ENCODE measurements around the gene PRSS48.
"Not testable (repeated sequence)": the region's sequence is repeated elsewhere in the genome, so short reads cannot be mapped to it uniquely, and the experiment has no call there.

The PRSS48 gene

DNA sequence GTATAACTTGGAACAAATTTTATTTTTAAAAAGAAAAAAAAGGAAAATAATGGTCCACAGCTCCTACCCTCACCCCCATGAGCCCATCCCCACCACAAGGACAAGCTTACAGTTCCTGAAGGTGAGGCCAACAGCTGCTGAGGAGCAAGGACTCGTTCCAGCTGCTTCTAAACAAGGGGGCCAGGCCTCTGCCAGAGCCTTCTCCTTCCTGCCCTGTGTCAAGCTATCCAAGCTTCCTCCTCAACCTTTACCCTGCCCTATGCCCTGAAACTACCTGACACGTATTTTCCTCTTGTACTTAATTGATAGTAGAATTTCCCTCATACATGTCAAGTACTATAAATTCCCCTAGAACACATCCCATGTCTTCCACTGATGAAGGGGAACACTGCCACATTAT, 39.7 kb downstream of the PRSS48 start:
- DNase-seq (ENCODE audit: low read depth) = no peak
- no peak overlapping the region for H3K4me3 ChIP-seq (ENCODE audit: low read depth, low read length)
- TF ChIP-seq, protein P1, sequence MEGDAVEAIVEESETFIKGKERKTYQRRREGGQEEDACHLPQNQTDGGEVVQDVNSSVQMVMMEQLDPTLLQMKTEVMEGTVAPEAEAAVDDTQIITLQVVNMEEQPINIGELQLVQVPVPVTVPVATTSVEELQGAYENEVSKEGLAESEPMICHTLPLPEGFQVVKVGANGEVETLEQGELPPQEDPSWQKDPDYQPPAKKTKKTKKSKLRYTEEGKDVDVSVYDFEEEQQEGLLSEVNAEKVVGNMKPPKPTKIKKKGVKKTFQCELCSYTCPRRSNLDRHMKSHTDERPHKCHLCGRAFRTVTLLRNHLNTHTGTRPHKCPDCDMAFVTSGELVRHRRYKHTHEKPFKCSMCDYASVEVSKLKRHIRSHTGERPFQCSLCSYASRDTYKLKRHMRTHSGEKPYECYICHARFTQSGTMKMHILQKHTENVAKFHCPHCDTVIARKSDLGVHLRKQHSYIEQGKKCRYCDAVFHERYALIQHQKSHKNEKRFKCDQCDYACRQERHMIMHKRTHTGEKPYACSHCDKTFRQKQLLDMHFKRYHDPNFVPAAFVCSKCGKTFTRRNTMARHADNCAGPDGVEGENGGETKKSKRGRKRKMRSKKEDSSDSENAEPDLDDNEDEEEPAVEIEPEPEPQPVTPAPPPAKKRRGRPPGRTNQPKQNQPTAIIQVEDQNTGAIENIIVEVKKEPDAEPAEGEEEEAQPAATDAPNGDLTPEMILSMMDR (IDR thresholded peaks at IDR 0.05; ENCODE audit: low read depth, low read length, missing control alignments) = no peak

DNA sequence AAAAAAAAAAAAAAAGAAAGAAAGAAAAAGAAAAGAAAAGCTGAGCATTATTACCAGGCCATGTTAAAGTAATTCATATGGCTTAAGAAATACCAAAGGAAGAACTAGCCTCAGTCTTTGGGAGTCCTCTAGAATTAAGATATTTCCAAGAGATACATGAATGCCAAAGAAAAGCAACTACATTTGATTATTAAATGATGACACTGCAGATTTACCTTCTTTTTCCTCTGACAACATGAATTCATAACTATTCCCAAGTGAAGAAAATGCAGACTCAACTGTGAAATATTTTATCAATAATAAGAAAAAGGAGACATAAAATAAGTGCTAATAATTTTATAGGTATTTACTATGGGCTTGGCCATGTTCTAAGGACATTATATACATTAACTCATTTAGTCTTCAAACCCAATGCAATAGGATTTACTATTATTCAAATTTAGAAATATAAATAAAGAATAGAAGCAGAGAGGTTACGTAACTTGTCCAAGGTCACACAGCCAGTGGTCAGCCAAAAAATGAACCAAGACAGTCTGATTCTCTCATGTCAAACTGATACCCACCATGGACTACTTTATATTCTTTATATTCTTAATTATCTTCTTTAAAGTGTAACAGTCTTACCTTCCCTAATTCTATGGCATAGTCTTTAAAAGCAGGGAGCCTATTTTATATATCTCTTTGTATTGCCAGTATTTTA, 41.5 kb downstream of the PRSS48 start:
- DNase-seq (ENCODE audit: low read depth) = no peak
- TF ChIP-seq, protein P1 (IDR thresholded peaks at IDR 0.05; ENCODE audit: low read depth, low read length, missing control alignments) = no peak
- no peak overlapping the region for H3K4me3 ChIP-seq (ENCODE audit: low read depth, low read length)

DNA sequence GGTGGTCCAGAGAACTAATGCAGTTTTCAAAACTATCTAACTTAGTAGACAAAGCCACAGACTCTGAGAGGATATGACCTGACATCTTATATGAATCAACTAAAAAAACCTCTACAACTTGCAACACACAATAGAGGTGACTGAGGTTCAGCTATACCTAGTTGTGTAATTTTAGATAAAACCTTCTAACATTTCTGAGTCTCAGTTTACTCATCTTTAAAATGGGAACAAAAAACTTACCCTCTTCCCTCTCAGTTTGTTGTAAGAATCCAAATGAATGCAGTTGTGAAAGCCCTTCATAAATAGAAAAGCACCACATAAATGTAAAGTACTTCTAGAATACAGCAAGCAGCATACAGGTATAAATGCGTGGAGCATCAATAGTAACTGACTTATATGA, 42.5 kb downstream of the PRSS48 start:
- DNase-seq (ENCODE audit: low read depth) = no peak
- TF ChIP-seq, protein P1 (IDR thresholded peaks at IDR 0.05; ENCODE audit: low read depth, low read length, missing control alignments) = no peak
- H3K4me3 ChIP-seq (ENCODE audit: low read depth, low read length) = no peak overlapping the region

DNA sequence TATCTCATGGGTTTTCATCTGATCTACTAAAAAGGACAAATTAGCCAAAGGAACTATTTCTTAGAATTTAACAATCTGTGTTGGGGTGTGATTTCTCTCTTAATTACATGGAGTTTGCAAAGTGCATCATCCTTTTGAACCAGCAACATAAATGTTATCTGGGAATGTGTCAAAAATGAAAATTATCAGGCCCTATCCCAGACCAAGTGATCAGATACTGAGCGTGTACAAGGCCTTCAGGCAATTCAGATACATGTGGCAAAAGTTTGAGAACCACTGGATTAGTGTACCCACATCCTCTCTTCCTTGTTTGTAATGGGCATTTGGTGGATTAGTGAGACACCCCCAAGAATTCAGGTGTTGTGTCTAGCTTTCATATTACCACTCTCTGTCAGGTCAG, 44.6 kb downstream of the PRSS48 start:
- no peak overlapping the region for H3K4me3 ChIP-seq (ENCODE audit: low read depth, low read length)
- TF ChIP-seq, protein P1 (IDR thresholded peaks at IDR 0.05; ENCODE audit: low read depth, low read length, missing control alignments) = no peak
- DNase-seq (ENCODE audit: low read depth) = no peak

DNA sequence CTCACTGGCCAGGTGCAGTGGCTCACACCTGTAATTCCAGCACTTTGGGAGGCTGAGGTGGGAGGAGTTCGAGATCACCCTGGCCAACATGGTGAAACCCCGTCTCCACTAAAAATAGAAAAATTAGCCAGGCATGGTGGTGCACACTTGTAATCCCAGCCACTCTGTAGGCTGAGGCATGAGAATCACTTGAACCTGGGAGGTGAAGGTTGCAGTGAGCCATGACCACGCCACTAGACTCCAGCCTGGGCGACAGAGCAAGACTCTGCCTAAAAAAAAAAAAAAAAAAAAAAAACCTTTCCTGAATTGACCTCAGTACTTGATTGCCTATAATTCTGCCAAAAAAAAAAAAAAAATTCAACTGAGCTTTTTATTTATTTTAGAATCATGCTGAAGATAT, 45.2 kb downstream of the PRSS48 start:
- not testable (repeated sequence) for H3K4me3 ChIP-seq (ENCODE audit: low read depth, low read length); DNase-seq (ENCODE audit: low read depth)

DNA sequence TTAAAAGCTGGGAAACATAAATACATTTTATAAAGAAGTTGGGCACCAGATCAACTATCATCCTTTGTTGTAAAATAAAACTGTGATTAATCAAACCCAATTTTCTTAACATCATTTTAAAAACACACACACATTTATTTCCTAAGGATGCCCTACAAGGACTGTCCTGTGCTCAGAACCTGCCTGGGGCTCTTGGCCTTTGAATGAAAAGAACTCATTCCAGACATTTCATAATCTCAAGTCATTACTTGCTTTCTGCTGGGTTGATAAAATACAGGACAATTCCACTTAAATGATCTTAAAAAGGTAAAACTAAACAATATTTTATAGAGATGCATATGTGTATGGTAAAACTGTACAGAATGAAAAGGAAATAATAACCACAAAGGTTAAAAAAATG, 45.6 kb downstream of the PRSS48 start:
- no peak for DNase-seq (ENCODE audit: low read depth)
- H3K4me3 ChIP-seq (ENCODE audit: low read depth, low read length) = no peak overlapping the region
- TF ChIP-seq, protein P1 (IDR thresholded peaks at IDR 0.05; ENCODE audit: low read depth, low read length, missing control alignments) = no peak

DNA sequence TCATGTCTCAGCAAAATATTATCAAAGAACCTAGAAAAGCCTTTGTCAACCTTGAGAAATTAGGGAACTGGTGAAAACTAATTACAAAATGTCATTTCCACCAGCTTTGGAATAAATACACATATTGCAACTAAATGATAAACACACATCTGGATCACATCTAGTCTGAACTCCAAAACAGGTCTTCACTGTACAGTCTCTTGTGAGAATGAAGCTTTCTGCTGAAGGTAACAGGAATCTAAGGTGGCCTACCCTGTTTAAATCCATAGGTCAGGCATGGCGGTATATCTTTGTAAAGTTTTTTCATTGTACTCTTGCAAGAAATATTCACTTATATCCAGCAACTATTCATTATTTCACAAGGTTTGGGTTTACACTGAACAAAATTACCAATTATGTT, 46.7 kb downstream of the PRSS48 start:
- DNase-seq (ENCODE audit: low read depth) = no peak
- H3K4me3 ChIP-seq (ENCODE audit: low read depth, low read length) = no peak overlapping the region
- TF ChIP-seq, protein P1 (IDR thresholded peaks at IDR 0.05; ENCODE audit: low read depth, low read length, missing control alignments) = no peak
